ENCODE results near the gene HECTD4. TPM values are rescaled to one million over a fixed set of nuclear protein-coding genes. Genes with fewer than 3 reads are reported as not detected.

Gene HECTD4
- total and polyA plus RNA-seq, 5 donors, result 11.1 to 26.6 (median 25.4) TPM

DNA sequence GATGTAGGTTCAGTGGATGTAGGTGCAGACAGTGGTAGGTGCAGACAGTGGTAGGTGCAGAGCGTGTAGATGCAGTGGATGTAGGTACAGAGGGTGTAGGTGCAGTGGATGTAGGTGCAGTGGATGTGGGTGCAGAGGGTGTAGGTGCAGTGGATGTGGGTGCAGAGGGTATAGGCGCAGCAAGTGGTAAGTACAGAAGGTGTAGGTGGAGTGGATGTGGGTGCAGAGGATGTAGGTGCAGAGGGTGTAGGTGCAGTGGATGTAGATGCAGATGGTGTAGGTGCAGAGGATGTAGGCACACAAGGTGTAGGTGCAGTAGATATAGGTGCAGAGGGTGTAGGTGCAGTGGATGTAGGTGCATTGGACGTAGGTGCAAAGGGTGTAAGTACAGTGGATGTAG lies 86.0 kb downstream of the HECTD4 start:
- intact Hi-C loops (cut with DNase I), result no loop called here
- H3K4me3 ChIP-seq (ENCODE audit: low read length), result no peak overlapping the region
- H3K9me3 ChIP-seq (ENCODE audit: control insufficient read depth, low read length), result no peaks in the 10 kb centered on the region
- DNase-seq, result no peak
- no peaks in the 10 kb centered on the region for H3K4me1 ChIP-seq (ENCODE audit: control insufficient read depth, insufficient read depth, low read length)
- WGBS, result 98% methylated on average over 3 of the region's 3 CpGs
- ATAC-seq, result no peak
- H3K27ac ChIP-seq (ENCODE audit: low read length), result no peak overlapping the region
- H3K27me3 ChIP-seq (ENCODE audit: control insufficient read depth, insufficient read depth), result no peaks in the 10 kb centered on the region

DNA sequence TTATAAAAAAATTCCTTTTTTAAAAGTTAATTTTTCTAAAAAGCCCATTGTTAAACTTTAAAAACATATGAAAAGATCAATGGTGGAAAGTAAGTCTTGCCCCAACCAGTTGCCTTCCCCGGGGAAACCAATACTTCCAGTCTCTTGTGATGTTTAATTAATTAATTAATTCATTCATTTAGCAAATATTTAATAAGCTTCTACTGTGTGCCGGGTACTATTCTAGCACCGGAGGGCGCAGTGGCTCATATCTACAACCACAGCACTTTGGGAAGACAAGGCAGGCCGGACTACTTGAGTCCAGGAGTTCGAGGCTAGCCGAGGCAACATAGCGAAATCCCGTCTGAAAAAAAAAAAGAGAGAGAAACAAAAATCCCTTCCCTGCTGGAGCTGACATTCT lies 87.4 kb downstream of the HECTD4 start:
- intact Hi-C loops (cut with DNase I), result no loop called here
- ATAC-seq (no peak), DNase-seq (no peak)
- no peaks in the 10 kb centered on the region for H3K4me1 ChIP-seq (ENCODE audit: control insufficient read depth, insufficient read depth, low read length)
- WGBS, result 92% methylated on average over 9 of the region's 9 CpGs
- H3K4me3 ChIP-seq (ENCODE audit: low read length), result no peak overlapping the region
- H3K27me3 ChIP-seq (ENCODE audit: control insufficient read depth, insufficient read depth), result no peaks in the 10 kb centered on the region
- no peak overlapping the region for H3K27ac ChIP-seq (ENCODE audit: low read length)
- no peaks in the 10 kb centered on the region for H3K9me3 ChIP-seq (ENCODE audit: control insufficient read depth, low read length)

DNA sequence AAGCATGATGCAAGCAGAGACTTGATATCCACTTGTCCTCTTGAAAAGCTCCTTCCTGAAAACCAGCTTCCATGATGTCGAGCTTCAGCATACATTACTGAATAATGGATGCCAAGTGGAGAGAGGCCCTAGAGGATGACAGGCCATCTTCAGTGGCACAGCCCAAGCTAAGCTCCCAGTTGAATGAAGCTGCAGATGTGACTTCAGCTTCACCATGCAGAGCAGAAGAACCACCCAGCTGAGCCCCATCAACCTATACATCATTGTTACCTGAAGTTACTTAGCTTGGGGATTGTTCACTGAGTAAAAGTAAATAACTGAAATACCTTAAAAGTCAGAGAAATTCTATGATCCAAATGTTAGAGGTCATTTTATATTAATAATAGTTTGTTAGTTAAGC lies 93.6 kb downstream of the HECTD4 start:
- intact Hi-C loops (cut with DNase I), result loop anchor here in 1 of 4 donors (10.0 kb wide), 1 partner anchor 96 kb away; the partner anchor contains the start of gene HECTD4
- ATAC-seq (no peak), DNase-seq (no peak)
- 98% methylated on average over 1 of the region's 1 CpG for WGBS
- H3K4me3 ChIP-seq (ENCODE audit: low read length), result no peak overlapping the region
- peaks cover 6% of the 10 kb centered on the region for H3K4me1 ChIP-seq (ENCODE audit: control insufficient read depth, insufficient read depth, low read length)
- H3K27ac ChIP-seq (ENCODE audit: low read length), result no peak overlapping the region
- no peaks in the 10 kb centered on the region for H3K27me3 ChIP-seq (ENCODE audit: control insufficient read depth, insufficient read depth)
- no peaks in the 10 kb centered on the region for H3K9me3 ChIP-seq (ENCODE audit: control insufficient read depth, low read length)

DNA sequence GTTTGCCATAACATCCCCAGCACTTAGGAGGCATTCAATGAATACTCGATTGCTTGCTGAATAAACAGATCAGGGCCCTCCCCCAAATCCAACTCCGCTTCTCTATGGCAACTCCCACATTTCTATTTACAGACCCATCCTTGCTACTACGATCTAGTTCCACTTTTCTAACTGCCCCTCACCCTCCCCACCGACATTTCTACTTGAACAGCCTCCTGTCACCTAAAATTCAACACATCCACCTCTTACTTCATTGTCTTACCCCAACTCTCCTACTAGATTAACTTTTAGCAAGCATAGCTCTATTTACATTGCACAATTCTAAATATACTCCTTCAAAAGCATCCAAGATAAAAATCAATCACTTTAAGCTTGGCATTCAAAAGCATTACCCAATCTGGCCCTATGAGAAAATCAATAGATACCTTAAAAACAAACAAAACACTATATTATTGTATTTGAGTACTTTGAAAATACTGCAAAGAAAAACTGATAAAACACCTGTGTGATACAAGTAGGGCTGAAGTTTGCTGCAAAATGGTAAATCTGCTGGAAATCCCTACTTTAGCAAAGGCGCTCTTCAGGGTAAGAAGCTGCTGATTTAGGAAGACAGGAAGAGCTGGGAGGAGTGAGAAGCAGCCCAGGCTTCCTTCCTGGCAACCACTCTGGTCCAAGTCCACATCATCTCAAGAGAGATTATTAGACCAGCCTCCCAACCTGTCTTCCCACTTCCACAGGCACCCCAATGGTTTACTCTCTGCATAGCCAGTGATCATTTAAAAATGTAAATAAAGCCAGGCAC lies 96.4 kb downstream of the HECTD4 start:
- DNase-seq, result no peak
- intact Hi-C loops (cut with DNase I), result loop anchor here in 1 of 4 donors (10.0 kb wide), 1 partner anchor 99 kb away; the partner anchor contains the start of gene HECTD4
- H3K27ac ChIP-seq (ENCODE audit: low read length), result no peak overlapping the region
- peaks cover 6% of the 10 kb centered on the region for H3K4me1 ChIP-seq (ENCODE audit: control insufficient read depth, insufficient read depth, low read length)
- no peaks in the 10 kb centered on the region for H3K27me3 ChIP-seq (ENCODE audit: control insufficient read depth, insufficient read depth)
- no peak for ATAC-seq
- no peaks in the 10 kb centered on the region for H3K9me3 ChIP-seq (ENCODE audit: control insufficient read depth, low read length)
- no peak overlapping the region for H3K4me3 ChIP-seq (ENCODE audit: low read length)
- 79% methylated on average over 5 of the region's 5 CpGs for WGBS

DNA sequence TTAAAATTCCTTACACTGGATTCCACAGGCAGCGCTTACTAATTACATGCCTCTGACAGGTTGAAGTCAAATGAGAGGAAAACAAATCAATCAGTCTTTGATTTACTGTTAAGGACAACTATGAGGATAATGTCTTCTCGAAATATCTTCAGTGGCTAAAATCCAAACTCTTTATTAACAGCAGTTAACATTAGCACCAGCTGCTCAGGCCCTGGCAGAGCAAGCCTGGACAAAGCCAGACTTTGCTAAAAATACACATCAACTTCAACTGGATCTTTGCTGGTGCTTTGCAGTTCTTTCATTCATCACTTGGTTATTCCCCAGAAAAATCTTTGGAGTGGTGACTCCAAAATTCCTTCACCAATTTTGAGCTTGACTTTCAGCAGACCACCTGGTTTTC lies 98.7 kb downstream of the HECTD4 start:
- ATAC-seq, result peak in 1 of 2 donors; percentile 41
- intact Hi-C loops (cut with DNase I), result loop anchor here in 2 of 4 donors (5.0 to 10.0 kb wide), 2 partner anchors 101 to 104 kb away; partner anchors contain the start of gene HECTD4 (in 1 of the 2)

DNA sequence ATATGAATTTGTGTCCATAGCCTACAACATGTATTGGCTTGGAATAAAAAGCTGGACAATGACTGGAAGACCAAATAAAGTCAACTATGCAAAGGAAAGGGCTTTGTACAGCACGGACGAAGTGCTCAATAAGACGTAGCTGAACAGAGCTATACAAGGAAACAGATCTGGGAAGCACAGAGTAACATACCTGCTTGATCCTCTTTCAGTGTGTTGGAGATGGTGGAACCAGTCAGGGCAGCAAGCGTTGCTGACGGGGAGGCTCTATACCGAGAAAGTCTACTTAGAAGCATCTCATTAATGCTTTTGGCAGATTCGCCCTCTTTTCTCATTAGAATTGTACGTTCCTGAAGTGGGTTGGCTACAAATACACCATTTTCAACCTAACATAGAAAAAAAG lies 99.3 kb downstream of the HECTD4 start:
- Histone ChIP-seq H3K9me3 (ENCODE audit: control insufficient read depth, low read length) (no peaks in the 10 kb centered on the region), H3K27ac (ENCODE audit: low read length) (no peak overlapping the region), H3K4me3 (ENCODE audit: low read length) (no peak overlapping the region), H3K4me1 (ENCODE audit: control insufficient read depth, insufficient read depth, low read length) (peaks cover 6% of the 10 kb centered on the region), H3K27me3 (ENCODE audit: control insufficient read depth, insufficient read depth) (no peaks in the 10 kb centered on the region)
- DNase-seq (no peak), ATAC-seq (no peak)
- WGBS, result 93% methylated on average over 8 of the region's 8 CpGs
- intact Hi-C loops (cut with DNase I), result loop anchor here in 2 of 4 donors (5.0 to 10.0 kb wide), 2 partner anchors 102 to 104 kb away; partner anchors contain the start of gene HECTD4 (in 1 of the 2)

More for the DNA sequence above, 98.7 kb downstream of the HECTD4 start:
- Histone ChIP-seq H3K27ac (ENCODE audit: low read length) (no peak overlapping the region), H3K9me3 (ENCODE audit: control insufficient read depth, low read length) (no peaks in the 10 kb centered on the region), H3K27me3 (ENCODE audit: control insufficient read depth, insufficient read depth) (no peaks in the 10 kb centered on the region), H3K4me1 (ENCODE audit: control insufficient read depth, insufficient read depth, low read length) (peaks cover 6% of the 10 kb centered on the region), H3K4me3 (ENCODE audit: low read length) (no peak overlapping the region)
- DNase-seq, result no peak
- 61% methylated on average over 2 of the region's 2 CpGs for WGBS

DNA sequence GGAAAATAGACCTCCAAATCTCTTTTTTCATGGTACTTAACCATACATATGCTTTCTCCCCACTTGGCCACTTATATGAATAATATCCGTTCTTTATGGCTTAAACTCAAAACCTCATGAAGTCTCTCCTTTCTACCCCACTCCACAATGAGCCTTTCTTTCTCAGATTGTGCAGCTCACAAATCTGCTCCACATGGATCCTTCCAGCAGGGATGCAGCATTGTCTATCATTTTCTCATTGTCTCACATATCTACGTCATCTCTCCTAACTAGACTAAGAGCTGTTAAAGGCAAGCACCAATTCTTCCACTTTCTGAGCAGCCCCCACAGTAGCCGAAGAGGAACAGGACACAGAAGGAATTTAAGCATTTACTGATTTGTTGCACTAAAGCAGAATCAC lies 106.4 kb downstream of the HECTD4 start:
- no peaks in the 10 kb centered on the region for H3K27me3 ChIP-seq (ENCODE audit: control insufficient read depth, insufficient read depth)
- H3K4me1 ChIP-seq (ENCODE audit: control insufficient read depth, insufficient read depth, low read length), result no peaks in the 10 kb centered on the region
- no peak overlapping the region for H3K4me3 ChIP-seq (ENCODE audit: low read length)
- no peak overlapping the region for H3K27ac ChIP-seq (ENCODE audit: low read length)
- DNase-seq, result no peak
- WGBS, result 95% methylated on average over 3 of the region's 3 CpGs
- H3K9me3 ChIP-seq (ENCODE audit: control insufficient read depth, low read length), result no peaks in the 10 kb centered on the region
- ATAC-seq, result no peak
- intact Hi-C loops (cut with DNase I), result no loop called here

DNA sequence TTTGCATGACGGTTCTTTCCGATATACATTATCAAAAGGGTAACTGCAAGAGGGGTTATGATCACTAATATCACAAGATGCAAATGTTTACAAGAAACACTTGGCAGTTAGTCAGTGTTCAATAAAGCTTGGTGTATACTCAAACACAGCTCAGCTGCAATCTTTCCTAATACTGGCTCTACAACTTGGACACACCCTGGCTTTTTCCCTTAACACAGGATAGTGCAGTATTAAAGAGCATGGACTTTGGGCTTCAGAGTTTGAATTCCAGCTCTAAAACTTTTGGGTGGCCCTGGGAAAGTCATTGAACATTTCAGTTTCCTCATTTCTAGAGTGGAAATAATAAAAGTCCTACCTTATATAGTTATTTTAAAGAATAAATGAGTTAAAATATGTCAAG lies 107.0 kb downstream of the HECTD4 start:
- Histone ChIP-seq H3K27me3 (ENCODE audit: control insufficient read depth, insufficient read depth) (no peaks in the 10 kb centered on the region), H3K4me3 (ENCODE audit: low read length) (no peak overlapping the region), H3K27ac (ENCODE audit: low read length) (no peak overlapping the region), H3K9me3 (ENCODE audit: control insufficient read depth, low read length) (no peaks in the 10 kb centered on the region), H3K4me1 (ENCODE audit: control insufficient read depth, insufficient read depth, low read length) (no peaks in the 10 kb centered on the region)
- DNase-seq, result no peak
- no peak for ATAC-seq
- WGBS, result 97% methylated on average over 2 of the region's 2 CpGs
- intact Hi-C loops (cut with DNase I), result no loop called here

DNA sequence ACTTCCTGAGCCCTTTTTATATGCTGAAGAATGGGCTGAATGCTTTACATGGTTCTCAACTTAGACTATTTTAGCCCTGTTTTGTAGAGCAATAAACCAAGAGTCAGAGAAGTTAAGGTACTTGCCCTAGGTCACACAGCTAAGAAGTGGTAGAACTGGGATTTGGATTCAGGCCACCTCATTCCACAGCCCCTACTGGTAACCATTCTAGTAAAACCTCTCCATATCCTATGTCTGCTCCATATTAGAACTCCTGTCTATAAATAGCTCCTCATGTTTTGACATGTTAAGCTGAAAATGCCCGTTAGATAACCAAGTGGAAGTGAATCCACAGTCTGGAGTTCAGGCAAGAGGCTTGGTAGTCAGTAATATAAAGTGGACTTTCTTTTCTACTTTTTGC lies 111.6 kb downstream of the HECTD4 start:
- Histone ChIP-seq H3K4me1 (ENCODE audit: control insufficient read depth, insufficient read depth, low read length) (no peaks in the 10 kb centered on the region), H3K4me3 (ENCODE audit: low read length) (no peak overlapping the region), H3K9me3 (ENCODE audit: control insufficient read depth, low read length) (no peaks in the 10 kb centered on the region), H3K27me3 (ENCODE audit: control insufficient read depth, insufficient read depth) (no peaks in the 10 kb centered on the region), H3K27ac (ENCODE audit: low read length) (no peak overlapping the region)
- DNase-seq, result no peak
- WGBS, result 59% methylated on average over 1 of the region's 1 CpG
- intact Hi-C loops (cut with DNase I), result no loop called here
- no peak for ATAC-seq

DNA sequence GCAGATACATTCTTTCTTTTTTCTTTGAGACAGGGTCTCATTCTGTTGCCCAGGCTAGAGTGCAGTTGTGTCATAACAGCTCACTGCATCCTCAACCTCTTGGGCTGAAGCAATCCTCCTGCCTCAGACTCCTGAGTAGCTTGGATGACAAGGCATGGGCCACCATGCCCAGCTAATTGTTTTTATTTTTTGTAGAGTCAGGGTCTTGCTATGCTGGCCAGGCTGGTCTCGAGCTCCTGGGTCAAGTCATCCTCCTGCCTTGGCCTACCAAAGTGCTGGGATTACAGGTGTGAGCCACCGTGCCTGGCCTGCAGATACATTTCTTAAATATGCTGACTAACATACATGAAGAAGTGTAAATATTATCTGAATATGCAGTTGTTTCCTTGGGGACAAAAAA lies 115.8 kb downstream of the HECTD4 start:
- H3K4me3 ChIP-seq (ENCODE audit: low read length), result no peak overlapping the region
- intact Hi-C loops (cut with DNase I), result no loop called here
- no peaks in the 10 kb centered on the region for H3K9me3 ChIP-seq (ENCODE audit: control insufficient read depth, low read length)
- H3K27me3 ChIP-seq (ENCODE audit: control insufficient read depth, insufficient read depth), result no peaks in the 10 kb centered on the region
- DNase-seq, result no peak
- no peak overlapping the region for H3K27ac ChIP-seq (ENCODE audit: low read length)
- H3K4me1 ChIP-seq (ENCODE audit: control insufficient read depth, insufficient read depth, low read length), result no peaks in the 10 kb centered on the region
- no peak for ATAC-seq
- WGBS, result 93% methylated on average over 2 of the region's 2 CpGs

DNA sequence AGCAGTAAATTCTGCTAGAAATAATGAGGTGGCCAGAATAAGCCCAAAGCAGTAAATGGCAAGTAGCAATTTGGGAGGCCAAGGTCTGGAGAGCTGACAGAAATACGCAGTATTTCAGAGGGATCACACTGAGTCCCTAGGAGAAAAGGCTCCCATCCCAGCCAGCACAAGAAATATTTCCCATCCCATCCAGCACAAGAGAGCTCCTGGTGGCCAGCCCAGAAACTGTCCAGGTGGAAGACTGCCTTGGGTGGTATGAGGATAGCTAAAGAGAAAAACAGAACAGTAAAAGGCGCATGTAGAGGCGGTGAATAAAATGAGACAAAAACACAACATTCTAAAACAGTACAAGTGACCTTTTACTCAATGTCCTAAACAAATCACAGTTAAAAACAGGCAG lies 120.7 kb downstream of the HECTD4 start:
- WGBS, result 93% methylated on average over 3 of the region's 3 CpGs
- no peak for ATAC-seq

More for the DNA sequence above, 120.7 kb downstream of the HECTD4 start:
- intact Hi-C loops (cut with DNase I), result no loop called here
- Histone ChIP-seq H3K4me1 (ENCODE audit: control insufficient read depth, insufficient read depth, low read length) (no peaks in the 10 kb centered on the region), H3K9me3 (ENCODE audit: control insufficient read depth, low read length) (no peaks in the 10 kb centered on the region), H3K27me3 (ENCODE audit: control insufficient read depth, insufficient read depth) (no peaks in the 10 kb centered on the region), H3K27ac (ENCODE audit: low read length) (no peak overlapping the region), H3K4me3 (ENCODE audit: low read length) (no peak overlapping the region)
- no peak for DNase-seq
